ENCODE data around the gene MFAP2. TPM values are rescaled to one million over a fixed set of nuclear protein-coding genes. Genes with fewer than 3 reads are reported as not detected.
"Not testable (repeated sequence)": the region's sequence is repeated elsewhere in the genome, so short reads cannot be mapped to it uniquely, and the experiment has no call there.

The MFAP2 gene
- total and polyA plus RNA-seq, 2 of the 8 experiments (the other 6 are each of a cell fraction or from before 2014, with no cell fraction given): 172 to 326 TPM

DNA sequence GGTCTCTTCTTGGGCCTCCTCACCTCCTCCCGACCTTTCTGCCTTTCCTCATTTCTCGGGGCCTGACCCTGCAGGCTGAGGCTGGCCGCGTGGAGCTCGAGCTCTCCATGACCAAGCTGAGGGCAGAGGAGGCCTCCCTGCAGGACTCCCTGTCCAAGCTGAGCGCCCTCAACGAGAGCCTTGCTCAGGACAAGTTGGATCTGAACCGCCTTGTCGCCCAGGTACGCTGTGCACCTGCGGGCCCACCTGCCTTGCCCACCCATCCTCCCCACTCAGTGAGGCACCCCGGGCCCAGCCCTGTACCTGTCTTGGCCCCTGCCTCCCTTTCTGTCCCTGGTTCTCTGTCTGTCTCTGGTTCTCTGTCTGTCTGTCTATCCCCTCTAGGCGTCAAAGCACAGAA lies 34.2 kb downstream of the MFAP2 start:
- not testable (repeated sequence) for H2AFZ ChIP-seq (ENCODE audit: low read length); H3K27ac ChIP-seq (ENCODE audit: low read depth, low read length); H3K4me3 ChIP-seq (ENCODE audit: extremely low read depth in 1 of 4, insufficient read depth in 2 of 4, low read depth in 3 of 4, low read length in 4 of 4); H2BK5ac ChIP-seq (ENCODE audit: low read depth, low read length); H4K91ac ChIP-seq (replicated peaks; ENCODE audit: insufficient read length, low read length); H2BK20ac ChIP-seq (ENCODE audit: low read length); H3K9me3 ChIP-seq (ENCODE audit: insufficient read depth in 2 of 2, low read depth in 1 of 2, low read length in 1 of 2); H3K4ac ChIP-seq (replicated peaks; ENCODE audit: insufficient read length, low read depth, low read length); H4K8ac ChIP-seq (ENCODE audit: extremely low read depth, insufficient read depth, low read length); H3K27me3 ChIP-seq (replicated peaks in 1 of 4; ENCODE audit: control insufficient read depth in 3 of 4, extremely low read depth in 1 of 4, insufficient read depth in 3 of 4, low read length in 3 of 4); H3K56ac ChIP-seq (replicated peaks; ENCODE audit: insufficient read length, low read depth, low read length); H3K4me2 ChIP-seq (ENCODE audit: insufficient read depth in 1 of 2, low read depth in 2 of 2, low read length in 2 of 2); H3K79me1 ChIP-seq (ENCODE audit: low read depth, low read length); H4K20me1 ChIP-seq (replicated peaks in 1 of 2; ENCODE audit: control insufficient read depth in 1 of 2, insufficient read depth in 2 of 2, low read length in 2 of 2); H3K18ac ChIP-seq (ENCODE audit: extremely low read depth, low read length); H3K9ac ChIP-seq (replicated peaks in 1 of 4; ENCODE audit: extremely low read depth in 1 of 4, low read depth in 3 of 4, low read length in 3 of 4); DNase-seq (ENCODE audit: low read depth in 1 of 2, low spot score in 2 of 2); H3K23me2 ChIP-seq (ENCODE audit: low read depth, low read length); FAIRE-seq; H3K23ac ChIP-seq (ENCODE audit: insufficient read length); H2BK120ac ChIP-seq (replicated peaks; ENCODE audit: low read depth, low read length); H2BK15ac ChIP-seq (ENCODE audit: low read length); H2BK12ac ChIP-seq (ENCODE audit: low read depth, low read length); H3K14ac ChIP-seq (ENCODE audit: insufficient read length); H3K79me2 ChIP-seq (ENCODE audit: control insufficient read depth in 1 of 2, insufficient read depth in 2 of 2, low read length in 2 of 2); H2AK5ac ChIP-seq (ENCODE audit: low read depth, low read length); H3K4me1 ChIP-seq (replicated peaks in 1 of 4; ENCODE audit: control insufficient read depth in 3 of 4, insufficient read depth in 4 of 4, low read length in 3 of 4); H4K5ac ChIP-seq (ENCODE audit: insufficient read length, low read depth, low read length)
- peaks cover 2 to 27% (median 13%) of the 10 kb centered on the region in 4 experiments; a peak in 6 of 8 replicates for H3K36me3 ChIP-seq (ENCODE audit: control insufficient read depth in 2 of 4, insufficient read depth in 4 of 4, low read length in 3 of 4)
- ChIA-PET POLR2A (ENCODE audit: partially characterized antibody) (interaction anchor here (1.4 kb wide), 1 partner anchor 46 kb away, joined by 6 read pairs; no protein-coding TSS in a partner anchor), CTCF (ENCODE audit: partially characterized antibody) (interaction anchor here (1.2 to 8.9 kb wide), 10 partner anchors 9 to 326 kb away, joined by 3 to 155 read pairs (median 5); partner anchors contain the start of gene CROCC)
- WGBS, 2 experiments (ENCODE audit: extremely low coverage in 1 of 2, insufficient coverage in 1 of 2, insufficient read length in 1 of 2, insufficient replicate concordance in 2 of 2, low coverage in 1 of 2, low lambda C conversion rate in 2 of 2, missing lambda C conversion rate in 1 of 2): 93% methylated on average over 7 of the region's 13 CpGs; no CpG with 5 or more reads in 1 of the 2 experiments

DNA sequence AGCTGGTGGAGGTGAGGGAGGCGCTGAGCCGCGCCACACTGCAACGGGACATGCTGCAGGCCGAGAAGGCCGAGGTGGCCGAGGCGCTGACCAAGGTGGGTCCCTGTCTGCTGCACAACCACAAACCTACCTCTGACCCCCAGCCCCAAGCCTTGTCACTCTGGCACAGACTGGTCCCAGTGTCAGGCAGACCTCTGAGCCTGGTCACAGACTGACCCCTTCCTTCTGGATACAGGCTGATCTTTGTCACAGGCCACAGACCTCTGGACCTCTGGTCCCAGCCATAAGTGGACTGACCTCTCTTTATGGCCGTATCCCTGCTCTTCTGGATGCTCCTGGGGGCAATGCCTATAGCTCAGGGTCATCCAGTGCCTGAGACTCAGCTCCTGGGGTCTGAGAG lies 34.9 kb downstream of the MFAP2 start:
- H3K56ac ChIP-seq (replicated peaks; ENCODE audit: insufficient read length, low read depth, low read length); H4K8ac ChIP-seq (ENCODE audit: extremely low read depth, insufficient read depth, low read length); H2AK5ac ChIP-seq (ENCODE audit: low read depth, low read length); H3K4me2 ChIP-seq (ENCODE audit: insufficient read depth in 1 of 2, low read depth in 2 of 2, low read length in 2 of 2); H2BK15ac ChIP-seq (ENCODE audit: low read length); H3K27ac ChIP-seq (ENCODE audit: low read depth, low read length); H3K14ac ChIP-seq (ENCODE audit: insufficient read length); H3K9ac ChIP-seq (replicated peaks in 1 of 4; ENCODE audit: extremely low read depth in 1 of 4, low read depth in 3 of 4, low read length in 3 of 4); H2BK120ac ChIP-seq (replicated peaks; ENCODE audit: low read depth, low read length); H3K79me2 ChIP-seq (ENCODE audit: control insufficient read depth in 1 of 2, insufficient read depth in 2 of 2, low read length in 2 of 2); H3K9me3 ChIP-seq (ENCODE audit: insufficient read depth in 2 of 2, low read depth in 1 of 2, low read length in 1 of 2); H4K5ac ChIP-seq (ENCODE audit: insufficient read length, low read depth, low read length); H3K18ac ChIP-seq (ENCODE audit: extremely low read depth, low read length); H3K4me1 ChIP-seq (replicated peaks in 1 of 4; ENCODE audit: control insufficient read depth in 3 of 4, insufficient read depth in 4 of 4, low read length in 3 of 4); H2AFZ ChIP-seq (ENCODE audit: low read length); H3K23me2 ChIP-seq (ENCODE audit: low read depth, low read length); H3K27me3 ChIP-seq (replicated peaks in 1 of 4; ENCODE audit: control insufficient read depth in 3 of 4, extremely low read depth in 1 of 4, insufficient read depth in 3 of 4, low read length in 3 of 4); H3K79me1 ChIP-seq (ENCODE audit: low read depth, low read length); H3K23ac ChIP-seq (ENCODE audit: insufficient read length); H2BK12ac ChIP-seq (ENCODE audit: low read depth, low read length); DNase-seq (ENCODE audit: low read depth in 1 of 2, low spot score in 2 of 2); H2BK5ac ChIP-seq (ENCODE audit: low read depth, low read length); H4K20me1 ChIP-seq (replicated peaks in 1 of 2; ENCODE audit: control insufficient read depth in 1 of 2, insufficient read depth in 2 of 2, low read length in 2 of 2); FAIRE-seq; H3K4ac ChIP-seq (replicated peaks; ENCODE audit: insufficient read length, low read depth, low read length); H3K4me3 ChIP-seq (ENCODE audit: extremely low read depth in 1 of 4, insufficient read depth in 2 of 4, low read depth in 3 of 4, low read length in 4 of 4); H4K91ac ChIP-seq (replicated peaks; ENCODE audit: insufficient read length, low read length); H2BK20ac ChIP-seq (ENCODE audit: low read length): not testable (repeated sequence)
- 95% methylated on average over 2 of the region's 9 CpGs; no CpG with 5 or more reads in 1 of the 2 experiments for WGBS, 2 experiments (ENCODE audit: extremely low coverage in 1 of 2, insufficient coverage in 1 of 2, insufficient read length in 1 of 2, insufficient replicate concordance in 2 of 2, low coverage in 1 of 2, low lambda C conversion rate in 2 of 2, missing lambda C conversion rate in 1 of 2)
- H3K36me3 ChIP-seq (ENCODE audit: control insufficient read depth in 2 of 4, insufficient read depth in 4 of 4, low read length in 3 of 4): peaks cover 2 to 27% (median 13%) of the 10 kb centered on the region in 4 experiments; a peak in 6 of 8 replicates
- ChIA-PET POLR2A (ENCODE audit: partially characterized antibody) (interaction anchor here (1.2 kb wide), 1 partner anchor 25 kb away, joined by 3 read pairs; no protein-coding TSS in a partner anchor), CTCF (ENCODE audit: partially characterized antibody) (interaction anchor here (1.2 to 8.9 kb wide), 7 partner anchors 9 to 325 kb away, joined by 3 to 155 read pairs (median 6); partner anchors contain the start of gene CROCC)
